Tibial artery (tissue), 4 donors: ENCODE measurements around the gene CNGA1.

Experiments
- DNase-seq, 2 donors: peaks; one replicate each; pipeline ENCODE4 v3.0.0-alpha.2; 2019
- H3K27ac ChIP-seq, 2 donors: fragments of 200-600 bp; sonication (generic) in 1 of 2; 1 replicate in 1 of 2; 2 replicates in 1 of 2; pipeline ENCODE4 v1.5.1; 2018 to 2019; ENCODE audit warnings: mild to moderate bottlenecking in 1 of 2
- H3K27me3 ChIP-seq, 2 donors: fragments of 200-600 bp; sonication (generic) in 1 of 2; one replicate each; pipeline versions ENCODE4 v1.5.1 to v1.6.0; 2016 to 2019
- H3K36me3 ChIP-seq, 3 donors: fragments of 200-600 bp; sonication (generic) in 2 of 3; one replicate each; pipeline ENCODE4 v1.5.1; 2016 to 2019; ENCODE audit warnings: mild to moderate bottlenecking in 2 of 3
- H3K4me1 ChIP-seq, 4 donors: fragments of 200-600 bp; sonication (generic) in 2 of 4; 1 replicate in 3 of 4; 2 replicates in 1 of 4; pipeline ENCODE4 v1.5.1; 2016 to 2019
- H3K4me3 ChIP-seq, 2 donors: fragments of 200-600 bp; sonication (generic) in 1 of 2; 1 replicate in 1 of 2; 2 replicates in 1 of 2; pipeline ENCODE4 v1.5.1; 2018 to 2019; ENCODE audit warnings: mild to moderate bottlenecking in 2 of 2
- H3K9me3 ChIP-seq, 3 donors: fragments of 200-600 bp; sonication (generic) in 1 of 3; one replicate each; pipeline ENCODE4 v1.5.1; 2016 to 2019
- CTCF ChIP-seq, 2 experiments: fragments of 200-600 bp in 1 of 2; fragments of 450-650 bp in 1 of 2; IDR thresholded peaks; one replicate each; pipeline ENCODE4 v1.5.1; 2017 to 2019; ENCODE audit warnings: antibody characterized with exemption in 2 of 2, mild to moderate bottlenecking in 1 of 2, moderate library complexity in 1 of 2
- intact Hi-C: fragments of 100-400 bp; cut with DNase I; formaldehyde crosslinking; loops from one replicate; pipeline ENCODE4 v1.15.0; 2023; ENCODE audit warnings: low total_unique reads

The CNGA1 gene

GRCh38 chr4:48016141-48017107, at the start of gene CNGA1, which contains the start of gene NIPAL1:
Gene CNGA1 (minus strand): TSS chr4:48016681. CDS start chr4:47952689, 63,992 bp downstream.
Gene NIPAL1 (plus strand): TSS chr4:48016772. CDS start chr4:48016840, 68 bp downstream.
- Histone ChIP-seq H3K27ac (peak within 1 kb of the TSS in 1 of 2 donors; percentile 30), H3K27me3 (no peaks in the 10 kb centered on the region), H3K36me3 (no peaks in the 10 kb centered on the region), H3K4me1 (peaks cover 0 to 18% (median 8%) of the 10 kb centered on the region in 4 donors), H3K9me3 (no peaks in the 10 kb centered on the region), H3K4me3 (peak within 1 kb of the TSS; percentile 51 to 66)
- DNase-seq, result peak; percentile 44 to 68
- intact Hi-C loops, result no loop called here
- peak in 1 of 2 experiments; percentile 14 for TF ChIP-seq CTCF (IDR thresholded peaks at IDR 0.05)

GRCh38 chr4:48065587-48066052, 49.1 kb upstream of the CNGA1 start:
- Histone ChIP-seq H3K9me3 (no peaks in the 10 kb centered on the region), H3K4me1 (no peaks in the 10 kb centered on the region), H3K4me3 (no peak overlapping the region), H3K27ac (no peak overlapping the region), H3K36me3 (no peaks in the 10 kb centered on the region), H3K27me3 (no peaks in the 10 kb centered on the region)
- DNase-seq, result no peak
- no peak for TF ChIP-seq CTCF (IDR thresholded peaks at IDR 0.05)
- intact Hi-C loops, result no loop called here

GRCh38 chr4:48064349-48064748, 47.9 kb upstream of the CNGA1 start:
- Histone ChIP-seq H3K4me3 (no peak overlapping the region), H3K27me3 (no peaks in the 10 kb centered on the region), H3K27ac (no peak overlapping the region), H3K9me3 (no peaks in the 10 kb centered on the region), H3K4me1 (no peaks in the 10 kb centered on the region), H3K36me3 (no peaks in the 10 kb centered on the region)
- intact Hi-C loops, result no loop called here
- DNase-seq, result no peak
- TF ChIP-seq CTCF (IDR thresholded peaks at IDR 0.05), result no peak

GRCh38 chr4:48058617-48059530, 42.4 kb upstream of the CNGA1 start:
- H3K4me3 ChIP-seq, result no peak overlapping the region
- no peaks in the 10 kb centered on the region for H3K36me3 ChIP-seq
- TF ChIP-seq CTCF (IDR thresholded peaks at IDR 0.05), result no peak
- DNase-seq, result no peak
- no peak overlapping the region for H3K27ac ChIP-seq
- no peaks in the 10 kb centered on the region for H3K27me3 ChIP-seq
- no peaks in the 10 kb centered on the region for H3K9me3 ChIP-seq
- no peaks in the 10 kb centered on the region for H3K4me1 ChIP-seq
- intact Hi-C loops, result no loop called here

GRCh38 chr4:48051078-48051477, 34.6 kb upstream of the CNGA1 start:
- Histone ChIP-seq H3K36me3 (no peaks in the 10 kb centered on the region), H3K4me1 (no peaks in the 10 kb centered on the region), H3K27ac (no peak overlapping the region), H3K4me3 (no peak overlapping the region), H3K27me3 (no peaks in the 10 kb centered on the region), H3K9me3 (no peaks in the 10 kb centered on the region)
- TF ChIP-seq CTCF (IDR thresholded peaks at IDR 0.05), result no peak
- DNase-seq, result no peak
- intact Hi-C loops, result no loop called here
